Activated CD4-positive, alpha-beta T cell treated with anti-CD3 and anti-CD28 coated beads, Interleukin-2, amount 50 U/mL, for 24 hours (primary cell): ENCODE measurements around the gene CRELD2.

Source experiments
- DNase-seq, 2 donors: peaks; one replicate each; pipeline ENCODE4 v3.0.0-alpha.2; 2020; ENCODE audit warnings: low read depth in 1 of 2, low spot score in 1 of 2

CRELD2 gene

GRCh38 chr22:49887064-49887451, 31.4 kb upstream of the CRELD2 start:
- DNase-seq: no peak

- no peak for DNase-seq
These were observed 30.7 kb upstream of the CRELD2 start for GRCh38 chr22:49887702-49888101.

- no peak for DNase-seq
These were observed 29.4 kb upstream of the CRELD2 start for GRCh38 chr22:49889071-49889470.

GRCh38 chr22:49892226-49892899, 26.1 kb upstream of the CRELD2 start:
- no peak for DNase-seq

GRCh38 chr22:49893025-49893424, 25.4 kb upstream of the CRELD2 start:
- DNase-seq: no peak

- no peak for DNase-seq
These were observed 23.9 kb upstream of the CRELD2 start for GRCh38 chr22:49894322-49895054.

- DNase-seq: no peak
These were observed 22.2 kb upstream of the CRELD2 start for GRCh38 chr22:49896201-49896600.

- no peak for DNase-seq
These were observed 21.3 kb upstream of the CRELD2 start for GRCh38 chr22:49897015-49897684.

GRCh38 chr22:49899530-49899929, 18.9 kb upstream of the CRELD2 start:
- no peak for DNase-seq

- no peak for DNase-seq
These were observed 17.8 kb upstream of the CRELD2 start for GRCh38 chr22:49900441-49901230.

- no peak for DNase-seq
These were observed 17.0 kb upstream of the CRELD2 start for GRCh38 chr22:49901457-49901856.

GRCh38 chr22:49903322-49904039, 15.0 kb upstream of the CRELD2 start:
- DNase-seq: no peak

GRCh38 chr22:49904040-49904369, 14.4 kb upstream of the CRELD2 start:
- DNase-seq: no peak

GRCh38 chr22:49905465-49905864, 13.0 kb upstream of the CRELD2 start:
- no peak for DNase-seq

- DNase-seq: no peak
These were observed 12.2 kb upstream of the CRELD2 start for GRCh38 chr22:49906071-49906798.

GRCh38 chr22:49906799-49907290, 11.6 kb upstream of the CRELD2 start:
- DNase-seq: no peak

- DNase-seq: no peak
These were observed 10.6 kb upstream of the CRELD2 start for GRCh38 chr22:49907807-49908206.

GRCh38 chr22:49909476-49910205, 8.8 kb upstream of the CRELD2 start:
- no peak for DNase-seq
